Fibroblast of lung (primary cell): ENCODE data around the gene GGTLC1.

Source experiments
- EZH2 ChIP-seq: IDR thresholded peaks from 2 replicates; pipeline ENCODE4 v1.5.1; 2012; ENCODE audit warnings: low read length, control low read depth, mild to moderate bottlenecking; ENCODE audit errors: missing control alignments
- TF ChIP-seq, protein P1 (sequence below), 2 donors: IDR thresholded peaks in 1 of 2; conservative IDR thresholded peaks in 1 of 2; 1 replicate in 1 of 2; 2 replicates in 1 of 2; pipeline ENCODE4 v1.5.1; 2011 to 2012; ENCODE audit warnings: low read length in 2 of 2, control low read depth in 1 of 2, inconsistent platforms in 1 of 2, low read depth in 1 of 2, mild to moderate bottlenecking in 1 of 2

DNA sequence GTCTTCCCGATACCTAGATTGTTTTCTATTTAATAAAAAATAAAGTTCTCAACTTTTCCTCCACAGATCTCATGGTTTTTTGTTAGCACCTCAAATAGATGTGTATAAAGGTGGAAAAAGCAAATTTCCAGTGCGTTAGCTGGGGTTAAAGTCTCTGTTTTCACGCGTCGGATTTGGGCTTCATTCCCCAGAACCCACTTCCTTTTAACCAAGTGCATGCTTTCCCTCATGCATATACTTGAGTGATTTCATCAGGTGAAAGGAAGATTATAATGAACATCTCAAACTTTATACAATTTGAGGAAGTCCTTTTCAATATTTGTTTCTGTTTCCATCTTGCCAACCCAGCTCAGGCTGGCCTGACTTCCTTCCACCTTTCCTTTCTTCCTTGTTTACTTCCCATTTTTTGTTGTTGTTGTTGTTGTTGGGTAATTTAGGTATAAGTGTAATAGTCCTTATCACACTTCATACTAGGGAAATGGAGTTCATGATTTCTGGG is 43.9 kb upstream of the GGTLC1 start:
- no peak for TF ChIP-seq EZH2
- TF ChIP-seq, protein P1, sequence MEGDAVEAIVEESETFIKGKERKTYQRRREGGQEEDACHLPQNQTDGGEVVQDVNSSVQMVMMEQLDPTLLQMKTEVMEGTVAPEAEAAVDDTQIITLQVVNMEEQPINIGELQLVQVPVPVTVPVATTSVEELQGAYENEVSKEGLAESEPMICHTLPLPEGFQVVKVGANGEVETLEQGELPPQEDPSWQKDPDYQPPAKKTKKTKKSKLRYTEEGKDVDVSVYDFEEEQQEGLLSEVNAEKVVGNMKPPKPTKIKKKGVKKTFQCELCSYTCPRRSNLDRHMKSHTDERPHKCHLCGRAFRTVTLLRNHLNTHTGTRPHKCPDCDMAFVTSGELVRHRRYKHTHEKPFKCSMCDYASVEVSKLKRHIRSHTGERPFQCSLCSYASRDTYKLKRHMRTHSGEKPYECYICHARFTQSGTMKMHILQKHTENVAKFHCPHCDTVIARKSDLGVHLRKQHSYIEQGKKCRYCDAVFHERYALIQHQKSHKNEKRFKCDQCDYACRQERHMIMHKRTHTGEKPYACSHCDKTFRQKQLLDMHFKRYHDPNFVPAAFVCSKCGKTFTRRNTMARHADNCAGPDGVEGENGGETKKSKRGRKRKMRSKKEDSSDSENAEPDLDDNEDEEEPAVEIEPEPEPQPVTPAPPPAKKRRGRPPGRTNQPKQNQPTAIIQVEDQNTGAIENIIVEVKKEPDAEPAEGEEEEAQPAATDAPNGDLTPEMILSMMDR (conservative IDR thresholded peaks at IDR 0.05 in 1 of 2, IDR thresholded peaks at IDR 0.05 in 1 of 2; ENCODE audit: low read depth in 1 of 2, low read length in 2 of 2), result no peak
